Measurements from ENCODE around the gene C9orf153. TPM values are rescaled to one million over a fixed set of nuclear protein-coding genes. Genes with fewer than 3 reads are reported as not detected.

The C9orf153 gene
- total and polyA plus RNA-seq, 2 donors (not counting 1 experiment from before 2014, with no cell fraction given) = 0.67 TPM; not detected in 1

GRCh38 chr9:86177995-86178394 is 81.5 kb downstream of the C9orf153 start:
- TF ChIP-seq EZH2 (IDR thresholded peaks at IDR 0.05; ENCODE audit: borderline replicate concordance, insufficient read depth, low read depth, low read length, poor library complexity, severe bottlenecking) (no peak), CTCF (IDR thresholded peaks at IDR 0.05) (no peak)
- intact Hi-C loops (cut with micrococcal nuclease) = no loop called here
- Histone ChIP-seq H3K79me2 (ENCODE audit: control insufficient read depth, insufficient read depth, low read length) (no peaks in the 10 kb centered on the region), H4K20me1 (ENCODE audit: control insufficient read depth, insufficient read depth, low read length, poor library complexity, severe bottlenecking) (no peaks in the 10 kb centered on the region), H3K4me1 (ENCODE audit: control insufficient read depth in 2 of 2, insufficient read depth in 2 of 2, low read length in 2 of 2) (no peaks in the 10 kb centered on the region), H3K36me3 (replicated peaks in 1 of 2; ENCODE audit: control extremely low read depth in 1 of 2, control insufficient read depth in 1 of 2, extremely low read depth in 1 of 2, insufficient read depth in 2 of 2, low read length in 1 of 2) (no peaks in the 10 kb centered on the region), H3K27me3 (replicated peaks in 1 of 4; ENCODE audit: control extremely low read depth in 1 of 4, control insufficient read depth in 3 of 4, insufficient read depth in 4 of 4, low read length in 3 of 4) (peaks cover 0 to 2% (median 0%) of the 10 kb centered on the region in 4 experiments), H3K9me3 (ENCODE audit: control extremely low read depth in 1 of 3, control insufficient read depth in 2 of 3, insufficient read depth in 1 of 3, low read length in 2 of 3) (no peaks in the 10 kb centered on the region), H3K4me2 (replicated peaks; ENCODE audit: low read depth, low read length, poor library complexity, severe bottlenecking) (no peak overlapping the region), H3K4me3 (ENCODE audit: control extremely low read depth in 1 of 5, extremely low read depth in 1 of 5, insufficient read depth in 1 of 5, low read depth in 2 of 5, low read length in 4 of 5) (no peak overlapping the region), H2AFZ (ENCODE audit: insufficient read depth, low read depth, low read length, poor library complexity, severe bottlenecking) (no peak overlapping the region), H3K27ac (ENCODE audit: low read length in 2 of 2) (no peak overlapping the region), H3K9ac (ENCODE audit: low read length) (no peak overlapping the region)
- Mint-ChIP-seq H3K9me3 (ENCODE audit: insufficient read depth) (no peaks in the 10 kb centered on the region), H3K27ac (no peak overlapping the region), H3K4me3 (no peak overlapping the region), H3K4me1 (no peaks in the 10 kb centered on the region), H3K27me3 (peaks cover 13% of the 10 kb centered on the region)
- ChIA-PET POLR2A (no interaction called here), CTCF (no interaction called here)
- DNase-seq (no peak), ATAC-seq (ENCODE audit: low read depth) (no peak)
- WGBS (ENCODE audit: insufficient coverage) = no CpG with 5 or more reads among the region's 1 CpG

- 70% methylated on average over 1 of the region's 5 CpGs for WGBS (ENCODE audit: insufficient coverage)
- no peak overlapping the region for H3K27ac ChIP-seq (ENCODE audit: low read length in 2 of 2)
- H3K79me2 ChIP-seq (ENCODE audit: control insufficient read depth, insufficient read depth, low read length) = no peaks in the 10 kb centered on the region
- Mint-ChIP-seq H3K4me1 (no peaks in the 10 kb centered on the region), H3K27ac (no peak overlapping the region), H3K27me3 (peaks cover 13% of the 10 kb centered on the region), H3K9me3 (ENCODE audit: insufficient read depth) (peaks cover 2% of the 10 kb centered on the region), H3K4me3 (no peak overlapping the region)
- TF ChIP-seq CTCF (IDR thresholded peaks at IDR 0.05) = no peak
- no peak for TF ChIP-seq EZH2 (IDR thresholded peaks at IDR 0.05; ENCODE audit: borderline replicate concordance, insufficient read depth, low read depth, low read length, poor library complexity, severe bottlenecking)
- H3K4me2 ChIP-seq (replicated peaks; ENCODE audit: low read depth, low read length, poor library complexity, severe bottlenecking) = no peak overlapping the region
- no peaks in the 10 kb centered on the region for H3K36me3 ChIP-seq (replicated peaks in 1 of 2; ENCODE audit: control extremely low read depth in 1 of 2, control insufficient read depth in 1 of 2, extremely low read depth in 1 of 2, insufficient read depth in 2 of 2, low read length in 1 of 2)
- H3K9ac ChIP-seq (ENCODE audit: low read length) = no peak overlapping the region
- H3K9me3 ChIP-seq (ENCODE audit: control extremely low read depth in 1 of 3, control insufficient read depth in 2 of 3, insufficient read depth in 1 of 3, low read length in 2 of 3) = no peaks in the 10 kb centered on the region
- H3K27me3 ChIP-seq (replicated peaks in 1 of 4; ENCODE audit: control extremely low read depth in 1 of 4, control insufficient read depth in 3 of 4, insufficient read depth in 4 of 4, low read length in 3 of 4) = peaks cover 0 to 2% (median 0%) of the 10 kb centered on the region in 4 experiments
- no peak for DNase-seq
- H3K4me1 ChIP-seq (ENCODE audit: control insufficient read depth in 2 of 2, insufficient read depth in 2 of 2, low read length in 2 of 2) = no peaks in the 10 kb centered on the region
- no peaks in the 10 kb centered on the region for H4K20me1 ChIP-seq (ENCODE audit: control insufficient read depth, insufficient read depth, low read length, poor library complexity, severe bottlenecking)
- intact Hi-C loops (cut with micrococcal nuclease) = no loop called here
- no peak overlapping the region for H3K4me3 ChIP-seq (ENCODE audit: control extremely low read depth in 1 of 5, extremely low read depth in 1 of 5, insufficient read depth in 1 of 5, low read depth in 2 of 5, low read length in 4 of 5)
- CTCF ChIA-PET = no interaction called here
- POLR2A ChIA-PET = no interaction called here
- no peak for ATAC-seq (ENCODE audit: low read depth)
- no peak overlapping the region for H2AFZ ChIP-seq (ENCODE audit: insufficient read depth, low read depth, low read length, poor library complexity, severe bottlenecking)
Observed at GRCh38 chr9:86176468-86176867, 83.0 kb downstream of the C9orf153 start.
